Measurements from ENCODE around the gene RNASE7.

Gene RNASE7

GRCh38 chr14:21048638-21049037 is 6.5 kb downstream of the RNASE7 start:
- Histone ChIP-seq H3K9me3 (no peaks in the 10 kb centered on the region), H3K36me3 (no peaks in the 10 kb centered on the region), H3K4me3 (no peak overlapping the region), H3K27me3 (no peaks in the 10 kb centered on the region), H3K27ac (no peak overlapping the region), H3K4me1 (peaks cover 0 to 5% (median 0%) of the 10 kb centered on the region in 4 donors)
- DNase-seq: no peak
- TF ChIP-seq, protein P1, sequence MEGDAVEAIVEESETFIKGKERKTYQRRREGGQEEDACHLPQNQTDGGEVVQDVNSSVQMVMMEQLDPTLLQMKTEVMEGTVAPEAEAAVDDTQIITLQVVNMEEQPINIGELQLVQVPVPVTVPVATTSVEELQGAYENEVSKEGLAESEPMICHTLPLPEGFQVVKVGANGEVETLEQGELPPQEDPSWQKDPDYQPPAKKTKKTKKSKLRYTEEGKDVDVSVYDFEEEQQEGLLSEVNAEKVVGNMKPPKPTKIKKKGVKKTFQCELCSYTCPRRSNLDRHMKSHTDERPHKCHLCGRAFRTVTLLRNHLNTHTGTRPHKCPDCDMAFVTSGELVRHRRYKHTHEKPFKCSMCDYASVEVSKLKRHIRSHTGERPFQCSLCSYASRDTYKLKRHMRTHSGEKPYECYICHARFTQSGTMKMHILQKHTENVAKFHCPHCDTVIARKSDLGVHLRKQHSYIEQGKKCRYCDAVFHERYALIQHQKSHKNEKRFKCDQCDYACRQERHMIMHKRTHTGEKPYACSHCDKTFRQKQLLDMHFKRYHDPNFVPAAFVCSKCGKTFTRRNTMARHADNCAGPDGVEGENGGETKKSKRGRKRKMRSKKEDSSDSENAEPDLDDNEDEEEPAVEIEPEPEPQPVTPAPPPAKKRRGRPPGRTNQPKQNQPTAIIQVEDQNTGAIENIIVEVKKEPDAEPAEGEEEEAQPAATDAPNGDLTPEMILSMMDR (IDR thresholded peaks at IDR 0.05): no peak
- intact Hi-C loops (cut with DNase I; ENCODE audit: low total_unique reads): no loop called here

DNA sequence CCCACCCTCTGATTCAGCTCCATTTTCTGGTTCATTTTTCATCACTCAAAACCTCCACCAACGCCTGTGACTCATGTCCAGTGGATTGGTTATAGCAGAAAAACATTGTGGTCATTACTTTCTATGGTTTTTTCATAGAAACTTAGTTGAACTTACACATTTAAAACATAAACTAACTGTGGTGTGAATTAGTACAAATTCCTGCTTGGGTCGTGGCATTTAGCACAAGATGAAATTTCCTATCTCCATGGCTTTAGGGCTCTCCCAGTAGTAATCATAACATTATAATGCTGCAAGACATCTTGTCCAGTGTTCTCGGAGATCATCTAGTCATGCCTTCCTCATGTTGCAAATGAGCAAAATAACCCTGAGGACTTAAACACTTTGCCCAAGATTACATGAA is 7.1 kb downstream of the RNASE7 start:
- no peaks in the 10 kb centered on the region for H3K27me3 ChIP-seq
- TF ChIP-seq, protein P1 (IDR thresholded peaks at IDR 0.05): no peak
- no peak for DNase-seq
- no peaks in the 10 kb centered on the region for H3K36me3 ChIP-seq
- H3K9me3 ChIP-seq: no peaks in the 10 kb centered on the region
- H3K4me3 ChIP-seq: no peak overlapping the region
- intact Hi-C loops (cut with DNase I; ENCODE audit: low total_unique reads): no loop called here
- H3K27ac ChIP-seq: no peak overlapping the region
- peaks cover 0 to 3% (median 0%) of the 10 kb centered on the region in 4 donors for H3K4me1 ChIP-seq

GRCh38 chr14:21050597-21050996 is 8.4 kb downstream of the RNASE7 start:
- Histone ChIP-seq H3K9me3 (no peaks in the 10 kb centered on the region), H3K4me1 (no peaks in the 10 kb centered on the region), H3K4me3 (no peak overlapping the region), H3K27me3 (no peaks in the 10 kb centered on the region), H3K36me3 (no peaks in the 10 kb centered on the region), H3K27ac (no peak overlapping the region)
- TF ChIP-seq, protein P1 (IDR thresholded peaks at IDR 0.05): no peak
- intact Hi-C loops (cut with DNase I; ENCODE audit: low total_unique reads): no loop called here
- DNase-seq: no peak

- H3K36me3 ChIP-seq: no peaks in the 10 kb centered on the region
- H3K27ac ChIP-seq: no peak overlapping the region
- no peaks in the 10 kb centered on the region for H3K27me3 ChIP-seq
- H3K9me3 ChIP-seq: no peaks in the 10 kb centered on the region
- TF ChIP-seq, protein P1 (IDR thresholded peaks at IDR 0.05): no peak
- no peaks in the 10 kb centered on the region for H3K4me1 ChIP-seq
- H3K4me3 ChIP-seq: no peak overlapping the region
- intact Hi-C loops (cut with DNase I; ENCODE audit: low total_unique reads): no loop called here
- no peak for DNase-seq
Observed at GRCh38 chr14:21053184-21054122, 11.3 kb downstream of the RNASE7 start.

DNA sequence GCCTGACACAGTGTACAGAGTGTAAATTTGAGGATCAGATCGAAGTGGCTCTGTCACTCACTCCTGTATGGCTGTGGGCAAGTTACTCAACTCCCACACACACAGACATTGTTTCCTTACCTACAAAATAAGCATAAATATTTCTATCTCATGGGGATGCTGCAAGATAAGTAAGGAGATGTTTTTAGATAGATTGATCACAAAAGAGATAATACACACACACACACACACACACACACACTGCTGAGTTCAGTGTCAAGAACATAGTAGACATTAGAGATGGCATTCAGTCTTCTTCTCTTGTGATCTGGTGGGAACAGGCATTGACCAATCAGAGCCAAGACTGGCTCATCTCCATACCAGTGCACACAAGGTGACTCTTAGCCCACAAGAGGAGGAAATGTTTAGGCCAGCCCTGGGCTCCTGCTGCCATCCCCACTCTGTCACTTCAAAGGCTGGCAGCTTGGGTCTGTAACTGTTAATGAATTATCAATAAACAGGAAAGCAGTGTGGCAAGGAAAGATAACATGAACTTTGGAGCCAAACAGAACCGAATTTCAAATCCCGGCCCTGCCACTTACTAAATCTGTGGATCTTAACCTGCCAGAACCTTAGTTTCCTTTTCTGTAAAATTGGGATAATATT is 12.1 kb downstream of the RNASE7 start:
- DNase-seq: no peak
- H3K27me3 ChIP-seq: no peaks in the 10 kb centered on the region
- H3K4me3 ChIP-seq: no peak overlapping the region
- TF ChIP-seq, protein P1 (IDR thresholded peaks at IDR 0.05): no peak
- H3K4me1 ChIP-seq: no peaks in the 10 kb centered on the region
- H3K27ac ChIP-seq: no peak overlapping the region
- no peaks in the 10 kb centered on the region for H3K9me3 ChIP-seq
- intact Hi-C loops (cut with DNase I; ENCODE audit: low total_unique reads): no loop called here
- no peaks in the 10 kb centered on the region for H3K36me3 ChIP-seq
